Measurements from ENCODE around the gene SSBP2. TPM values are rescaled to one million over a fixed set of nuclear protein-coding genes. Genes with fewer than 3 reads are reported as not detected.

Gene SSBP2
- total and polyA plus RNA-seq, 8 donors = 0.87 to 86.2 (median 24.6) TPM

DNA sequence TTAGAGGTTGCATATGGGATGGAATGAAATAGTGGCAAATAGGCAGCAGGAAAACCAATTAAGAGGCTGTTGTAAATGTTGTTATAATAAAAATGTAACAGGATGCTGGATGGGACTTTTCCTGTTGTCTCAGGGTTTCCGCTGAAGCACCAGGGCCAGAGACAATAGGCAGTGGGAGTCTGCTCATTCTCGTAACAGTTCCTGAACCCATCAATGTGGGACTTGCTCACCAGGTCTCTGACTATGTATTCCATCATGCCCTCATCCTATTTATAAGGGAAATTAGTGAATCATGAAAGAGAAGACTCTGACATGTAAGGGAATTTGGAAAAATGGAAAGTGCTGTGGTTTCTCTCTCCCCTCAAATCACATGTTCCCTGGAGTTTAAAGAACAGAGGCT is 23.5 kb upstream of the SSBP2 start:
- peak overlapping the region in 1 of 5 donors; percentile 37 for H3K27ac ChIP-seq
- H3K4me1 ChIP-seq = peaks cover 5 to 28% (median 16%) of the 10 kb centered on the region in 4 donors
- H3K36me3 ChIP-seq = no peaks in the 10 kb centered on the region
- H3K9me3 ChIP-seq = no peaks in the 10 kb centered on the region
- DNase-seq = no peak
- no peak overlapping the region for H3K4me3 ChIP-seq
- WGBS, 5 donors = 81 to 93% (median 86%) methylated on average over 2 of the region's 2 CpGs
- H3K27me3 ChIP-seq = no peaks in the 10 kb centered on the region
- no peak for TF ChIP-seq EP300 (IDR thresholded peaks at IDR 0.05)
- TF ChIP-seq POLR2A (IDR thresholded peaks at IDR 0.05) = no peak
- TF ChIP-seq, protein P1, sequence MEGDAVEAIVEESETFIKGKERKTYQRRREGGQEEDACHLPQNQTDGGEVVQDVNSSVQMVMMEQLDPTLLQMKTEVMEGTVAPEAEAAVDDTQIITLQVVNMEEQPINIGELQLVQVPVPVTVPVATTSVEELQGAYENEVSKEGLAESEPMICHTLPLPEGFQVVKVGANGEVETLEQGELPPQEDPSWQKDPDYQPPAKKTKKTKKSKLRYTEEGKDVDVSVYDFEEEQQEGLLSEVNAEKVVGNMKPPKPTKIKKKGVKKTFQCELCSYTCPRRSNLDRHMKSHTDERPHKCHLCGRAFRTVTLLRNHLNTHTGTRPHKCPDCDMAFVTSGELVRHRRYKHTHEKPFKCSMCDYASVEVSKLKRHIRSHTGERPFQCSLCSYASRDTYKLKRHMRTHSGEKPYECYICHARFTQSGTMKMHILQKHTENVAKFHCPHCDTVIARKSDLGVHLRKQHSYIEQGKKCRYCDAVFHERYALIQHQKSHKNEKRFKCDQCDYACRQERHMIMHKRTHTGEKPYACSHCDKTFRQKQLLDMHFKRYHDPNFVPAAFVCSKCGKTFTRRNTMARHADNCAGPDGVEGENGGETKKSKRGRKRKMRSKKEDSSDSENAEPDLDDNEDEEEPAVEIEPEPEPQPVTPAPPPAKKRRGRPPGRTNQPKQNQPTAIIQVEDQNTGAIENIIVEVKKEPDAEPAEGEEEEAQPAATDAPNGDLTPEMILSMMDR (IDR thresholded peaks at IDR 0.05) = no peak
- no peak for TF ChIP-seq POLR2AphosphoS5 (IDR thresholded peaks at IDR 0.05)
- intact Hi-C loops (cut with DNase I; ENCODE audit: low total_unique reads) = no loop called here

DNA sequence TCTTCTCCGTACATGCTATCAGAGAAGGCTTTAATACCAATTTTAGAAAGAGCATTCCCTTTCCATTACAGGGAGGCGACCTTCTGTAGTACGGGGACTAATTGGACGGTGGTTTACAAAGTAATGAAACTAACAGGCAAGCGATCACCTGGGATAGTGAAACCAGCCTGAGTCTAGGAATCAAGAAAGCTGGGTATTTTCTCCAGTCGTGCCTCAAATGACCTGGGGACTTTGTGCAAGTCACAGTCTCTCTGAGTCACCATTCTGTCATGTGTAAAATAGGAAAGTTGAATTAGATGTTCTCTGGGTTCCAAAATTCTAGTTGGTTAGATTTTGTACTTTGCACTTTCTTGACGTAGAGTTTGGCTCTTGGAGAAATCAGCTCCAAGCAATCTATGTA is 22.7 kb upstream of the SSBP2 start:
- WGBS, 5 donors = 72 to 90% (median 82%) methylated on average over 7 of the region's 7 CpGs
- no peaks in the 10 kb centered on the region for H3K27me3 ChIP-seq
- intact Hi-C loops (cut with DNase I; ENCODE audit: low total_unique reads) = no loop called here
- H3K36me3 ChIP-seq = no peaks in the 10 kb centered on the region
- TF ChIP-seq POLR2AphosphoS5 (IDR thresholded peaks at IDR 0.05) = no peak
- TF ChIP-seq, protein P1 (IDR thresholded peaks at IDR 0.05) = no peak
- TF ChIP-seq POLR2A (IDR thresholded peaks at IDR 0.05) = no peak
- TF ChIP-seq EP300 (IDR thresholded peaks at IDR 0.05) = no peak
- H3K4me1 ChIP-seq = peaks cover 3 to 29% (median 14%) of the 10 kb centered on the region in 4 donors
- H3K9me3 ChIP-seq = no peaks in the 10 kb centered on the region
- peak overlapping the region in 2 of 5 donors; percentile 37 to 39 for H3K27ac ChIP-seq
- H3K4me3 ChIP-seq = no peak overlapping the region
- no peak for DNase-seq

DNA sequence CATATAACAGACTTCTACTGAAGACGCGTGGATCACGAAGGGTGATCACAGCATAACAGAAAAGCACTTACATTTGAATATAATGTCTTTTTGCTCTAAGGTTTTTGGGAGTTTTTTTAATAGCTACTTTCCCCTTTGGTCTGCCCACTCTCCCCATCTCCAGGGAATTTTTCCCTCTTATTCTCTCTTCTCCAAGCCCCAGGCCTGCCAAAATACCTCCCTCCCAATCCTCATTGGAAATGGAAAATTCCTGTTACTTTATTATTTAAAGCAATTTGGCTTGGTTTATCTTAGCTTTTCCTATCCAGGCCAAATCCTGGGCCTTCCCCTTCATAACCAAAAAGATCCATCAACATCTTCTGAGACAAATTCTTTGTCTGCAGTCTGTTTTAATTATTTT is 22.3 kb upstream of the SSBP2 start:
- H3K36me3 ChIP-seq = no peaks in the 10 kb centered on the region
- no peak overlapping the region for H3K4me3 ChIP-seq
- no peak for DNase-seq
- peaks cover 0 to 29% (median 12%) of the 10 kb centered on the region in 4 donors for H3K4me1 ChIP-seq
- intact Hi-C loops (cut with DNase I; ENCODE audit: low total_unique reads) = no loop called here
- H3K27me3 ChIP-seq = no peaks in the 10 kb centered on the region
- TF ChIP-seq EP300 (IDR thresholded peaks at IDR 0.05) (no peak), POLR2AphosphoS5 (IDR thresholded peaks at IDR 0.05) (no peak), POLR2A (IDR thresholded peaks at IDR 0.05) (no peak)
- TF ChIP-seq, protein P1 (IDR thresholded peaks at IDR 0.05) = no peak
- H3K9me3 ChIP-seq = no peaks in the 10 kb centered on the region
- 95 to 99% (median 97%) methylated on average over 3 of the region's 3 CpGs for WGBS, 5 donors
- H3K27ac ChIP-seq = peak overlapping the region in 2 of 5 donors; percentile 37 to 39

DNA sequence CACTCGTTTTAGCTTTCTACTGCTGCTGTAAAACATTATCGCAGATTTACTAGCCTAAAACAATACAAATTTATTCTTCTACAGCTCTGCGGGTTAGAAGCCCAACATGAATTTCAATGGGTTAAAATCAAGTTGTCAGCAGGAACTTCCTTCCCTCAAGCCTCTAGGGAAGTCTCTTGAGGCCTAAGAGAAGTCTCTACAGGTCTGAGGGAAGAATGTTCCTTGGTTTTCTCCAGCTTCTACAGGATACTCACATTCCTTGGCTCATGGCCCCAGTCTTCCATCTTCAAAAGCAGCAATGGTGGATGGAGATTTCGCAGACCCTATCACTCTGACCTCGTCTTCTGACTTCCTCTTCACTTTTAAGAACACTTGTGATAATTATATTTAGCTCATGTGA is 21.6 kb upstream of the SSBP2 start:
- no peak for DNase-seq
- Histone ChIP-seq H3K4me3 (no peak overlapping the region), H3K27me3 (no peaks in the 10 kb centered on the region), H3K27ac (peak overlapping the region in 1 of 5 donors; percentile 37), H3K4me1 (peaks cover 0 to 32% (median 13%) of the 10 kb centered on the region in 4 donors), H3K9me3 (no peaks in the 10 kb centered on the region), H3K36me3 (no peaks in the 10 kb centered on the region)
- no peak for TF ChIP-seq EP300 (IDR thresholded peaks at IDR 0.05)
- TF ChIP-seq, protein P1 (IDR thresholded peaks at IDR 0.05) = no peak
- intact Hi-C loops (cut with DNase I; ENCODE audit: low total_unique reads) = no loop called here
- 90 to 93% (median 92%) methylated on average over 5 of the region's 5 CpGs for WGBS, 5 donors

Measured in stomach (tissue), 9 donors.